GM13976 (cell line): ENCODE data around the gene INTS14.
"Not testable (repeated sequence)": the region's sequence is repeated elsewhere in the genome, so short reads cannot be mapped to it uniquely, and the experiment has no call there.

Experiments
- DNase-seq: peaks from one replicate; pipeline ENCODE4 v3.0.0; 2012; ENCODE audit warnings: low spot score
- CTCF ChIP-seq: IDR thresholded peaks from 2 replicates; pipeline ENCODE4 v1.5.1; 2012; ENCODE audit warnings: borderline replicate concordance, mild to moderate bottlenecking; ENCODE audit not compliant: insufficient read depth; ENCODE audit errors: extremely low read depth, missing control alignments, control extremely low read depth
- in situ Hi-C: fragments of 300-500 bp; cut with MboI; formaldehyde crosslinking; loops from one replicate; pipeline ENCODE4 v1.12.0; 2022; ENCODE audit warnings: low sequenced_read_pairs, mixed read lengths, inconsistent platforms; ENCODE audit not compliant: unreplicated experiment

INTS14 gene

GRCh38 chr15:65621638-65622037 is 10.7 kb upstream of the INTS14 start, which contains the start of gene SLC24A1:
Gene SLC24A1 (plus strand): TSS chr15:65621938. CDS start chr15:65624081, 2,143 bp downstream.
- in situ Hi-C loops, result no loop called here
- no peak for DNase-seq
- no peak for TF ChIP-seq CTCF

GRCh38 chr15:65620833-65621232 is 9.9 kb upstream of the INTS14 start:
- in situ Hi-C loops, result no loop called here
- no peak for DNase-seq
- no peak for TF ChIP-seq CTCF

- in situ Hi-C loops, result no loop called here
- DNase-seq, result no peak
- no peak for TF ChIP-seq CTCF
These were observed 8.8 kb upstream of the INTS14 start for GRCh38 chr15:65619626-65620290.

- DNase-seq, result no peak
- in situ Hi-C loops, result no loop called here
- no peak for TF ChIP-seq CTCF
These were observed 7.7 kb upstream of the INTS14 start for GRCh38 chr15:65618560-65619109.

GRCh38 chr15:65615887-65616286 is 5.0 kb upstream of the INTS14 start:
- in situ Hi-C loops, DNase-seq: not testable (repeated sequence)

- in situ Hi-C loops, result no loop called here
- no peak for DNase-seq
- TF ChIP-seq CTCF, result no peak
These were observed 2.2 kb upstream of the INTS14 start for GRCh38 chr15:65612949-65613744.

- no peak for DNase-seq
- in situ Hi-C loops, result no loop called here
- no peak for TF ChIP-seq CTCF
These were observed 1.6 kb upstream of the INTS14 start for GRCh38 chr15:65612616-65612946.
